Trophoblast cell (in vitro differentiated cells and primary cell): ENCODE data around the gene PAM.

ENCODE experiments used
- DNase-seq, 2 donors: peaks; one replicate each; pipeline ENCODE4 v3.0.0-alpha.2; 2016
- H2AFZ ChIP-seq: 2 replicates; pipeline ENCODE4 v1.6.1; 2013; ENCODE audit warnings: low read length, moderate library complexity, mild to moderate bottlenecking; ENCODE audit not compliant: insufficient read depth, poor library complexity
- H2AK5ac ChIP-seq: 2 replicates; pipeline ENCODE4 v1.6.1; 2013; ENCODE audit warnings: mild to moderate bottlenecking, low read length
- H2BK120ac ChIP-seq: 2 replicates; pipeline ENCODE4 v1.6.1; 2013; ENCODE audit warnings: low read length, mild to moderate bottlenecking, moderate library complexity; ENCODE audit not compliant: insufficient read depth, poor library complexity
- H2BK12ac ChIP-seq: 2 replicates; pipeline ENCODE4 v1.6.1; 2013; ENCODE audit warnings: mild to moderate bottlenecking, low read length, moderate library complexity
- H2BK5ac ChIP-seq: 2 replicates; pipeline ENCODE4 v1.6.1; 2013; ENCODE audit warnings: low read length, low read depth, moderate library complexity, mild to moderate bottlenecking; ENCODE audit not compliant: poor library complexity
- H3K14ac ChIP-seq: 2 replicates; pipeline ENCODE4 v1.6.1; 2013; ENCODE audit warnings: mild to moderate bottlenecking, low read length
- H3K18ac ChIP-seq: 2 replicates; pipeline ENCODE4 v1.6.1; 2013; ENCODE audit warnings: mild to moderate bottlenecking, low read length
- H3K23ac ChIP-seq: 2 replicates; pipeline ENCODE4 v1.6.1; 2013; ENCODE audit warnings: low read length
- H3K27ac ChIP-seq: 2 replicates; pipeline ENCODE4 v1.5.1; 2013; ENCODE audit warnings: low read depth, mild to moderate bottlenecking, inconsistent platforms, low read length, moderate library complexity
- H3K27me3 ChIP-seq: 2 replicates; pipeline ENCODE4 v1.6.1; 2013; ENCODE audit warnings: inconsistent platforms, mild to moderate bottlenecking, low read length, moderate library complexity; ENCODE audit not compliant: insufficient read depth
- H3K36me3 ChIP-seq, 2 experiments: 1 replicate in 1 of 2; 2 replicates in 1 of 2; pipeline ENCODE4 v1.6.1; 2013; ENCODE audit warnings: low read length in 2 of 2, mild to moderate bottlenecking in 2 of 2, moderate library complexity in 1 of 2; ENCODE audit not compliant: insufficient read depth in 2 of 2, control insufficient read depth in 1 of 2
- H3K4ac ChIP-seq: 2 replicates; pipeline ENCODE4 v1.6.1; 2013; ENCODE audit warnings: low read depth, mild to moderate bottlenecking, low read length, moderate library complexity
- H3K4me1 ChIP-seq, 2 experiments: 1 replicate in 1 of 2; 2 replicates in 1 of 2; pipeline ENCODE4 v1.6.1; 2013; ENCODE audit warnings: low read length in 2 of 2, mild to moderate bottlenecking in 2 of 2, moderate library complexity in 1 of 2; ENCODE audit not compliant: insufficient read depth in 2 of 2, control insufficient read depth in 1 of 2
- H3K4me2 ChIP-seq: 2 replicates; pipeline ENCODE4 v1.6.1; 2013; ENCODE audit warnings: inconsistent platforms, mild to moderate bottlenecking, low read length, moderate library complexity
- H3K4me3 ChIP-seq: 2 replicates; pipeline ENCODE4 v1.5.1; 2013; ENCODE audit warnings: mild to moderate bottlenecking, low read depth, low read length, inconsistent platforms
- H3K79me1 ChIP-seq: one replicate; pipeline ENCODE4 v1.6.1; 2013; ENCODE audit warnings: low read length
- H3K79me2 ChIP-seq: 2 replicates; pipeline ENCODE4 v1.6.1; 2013; ENCODE audit warnings: low read length, mild to moderate bottlenecking; ENCODE audit not compliant: control insufficient read depth, insufficient read depth, poor library complexity
- H3K9ac ChIP-seq: 2 replicates; pipeline ENCODE4 v1.6.1; 2013; ENCODE audit warnings: mild to moderate bottlenecking, low read length
- H3K9me3 ChIP-seq: 2 replicates; pipeline ENCODE4 v1.6.1; 2013; ENCODE audit warnings: low read depth, mild to moderate bottlenecking, control low read depth, inconsistent platforms, low read length; ENCODE audit not compliant: insufficient read depth
- H4K12ac ChIP-seq: 2 replicates; pipeline ENCODE4 v1.6.1; 2013; ENCODE audit warnings: low read depth, mild to moderate bottlenecking, low read length, moderate library complexity
- H4K8ac ChIP-seq: 2 replicates; pipeline ENCODE4 v1.6.1; 2013; ENCODE audit warnings: low read depth, mild to moderate bottlenecking, low read length, moderate library complexity
- H4K91ac ChIP-seq: one replicate; pipeline ENCODE4 v1.6.1; 2013; ENCODE audit warnings: low read depth, mild to moderate bottlenecking, low read length, moderate library complexity
- WGBS: extraction: QIAGEN DNeasy Blood & Tissue Kit; methylation state at CpG from one replicate; pipeline ENCODE4 v1.1.7; 2013; ENCODE audit warnings: missing lambda C conversion rate; ENCODE audit not compliant: insufficient read length, insufficient coverage; ENCODE audit errors: extremely low coverage; 5-methylcytosine and 5-hydroxymethylcytosine counted together

Gene PAM

GRCh38 chr5:102830241-102830640 lies 75.1 kb downstream of the PAM start:
- H3K36me3 ChIP-seq: no peaks in the 10 kb centered on the region
- no peaks in the 10 kb centered on the region for H3K79me2 ChIP-seq
- no peaks in the 10 kb centered on the region for H3K4me1 ChIP-seq
- H3K9ac ChIP-seq: no peak overlapping the region
- H3K4me3 ChIP-seq: no peak overlapping the region
- no CpG with 5 or more reads among the region's 2 CpGs for WGBS
- H2AK5ac ChIP-seq: no peak overlapping the region
- H3K27ac ChIP-seq: no peak overlapping the region
- DNase-seq: no peak
- H3K23ac ChIP-seq: no peak overlapping the region
- H4K12ac ChIP-seq: no peak overlapping the region
- no peaks in the 10 kb centered on the region for H3K79me1 ChIP-seq
- no peak overlapping the region for H2AFZ ChIP-seq
- H4K8ac ChIP-seq: no peak overlapping the region
- no peak overlapping the region for H2BK5ac ChIP-seq
- H3K9me3 ChIP-seq: no peaks in the 10 kb centered on the region
- H3K4me2 ChIP-seq: no peak overlapping the region
- no peak overlapping the region for H2BK12ac ChIP-seq
- no peak overlapping the region for H2BK120ac ChIP-seq
- no peak overlapping the region for H3K14ac ChIP-seq
- H4K91ac ChIP-seq: no peak overlapping the region
- no peak overlapping the region for H3K18ac ChIP-seq
- no peaks in the 10 kb centered on the region for H3K27me3 ChIP-seq
- H3K4ac ChIP-seq: no peak overlapping the region

GRCh38 chr5:102832445-102832844 lies 77.3 kb downstream of the PAM start:
- Histone ChIP-seq H2AK5ac (no peak overlapping the region), H3K79me2 (no peaks in the 10 kb centered on the region), H3K27ac (no peak overlapping the region), H3K4me3 (no peak overlapping the region), H4K12ac (no peak overlapping the region), H4K91ac (no peak overlapping the region), H2AFZ (no peak overlapping the region), H3K27me3 (no peaks in the 10 kb centered on the region), H4K8ac (no peak overlapping the region), H3K79me1 (no peaks in the 10 kb centered on the region), H2BK5ac (no peak overlapping the region), H3K36me3 (no peaks in the 10 kb centered on the region), H3K4me2 (no peak overlapping the region), H3K23ac (no peak overlapping the region), H2BK120ac (no peak overlapping the region), H3K4me1 (no peaks in the 10 kb centered on the region), H3K9me3 (no peaks in the 10 kb centered on the region), H3K18ac (no peak overlapping the region), H2BK12ac (no peak overlapping the region), H3K14ac (no peak overlapping the region), H3K4ac (no peak overlapping the region), H3K9ac (no peak overlapping the region)
- DNase-seq: no peak

DNA sequence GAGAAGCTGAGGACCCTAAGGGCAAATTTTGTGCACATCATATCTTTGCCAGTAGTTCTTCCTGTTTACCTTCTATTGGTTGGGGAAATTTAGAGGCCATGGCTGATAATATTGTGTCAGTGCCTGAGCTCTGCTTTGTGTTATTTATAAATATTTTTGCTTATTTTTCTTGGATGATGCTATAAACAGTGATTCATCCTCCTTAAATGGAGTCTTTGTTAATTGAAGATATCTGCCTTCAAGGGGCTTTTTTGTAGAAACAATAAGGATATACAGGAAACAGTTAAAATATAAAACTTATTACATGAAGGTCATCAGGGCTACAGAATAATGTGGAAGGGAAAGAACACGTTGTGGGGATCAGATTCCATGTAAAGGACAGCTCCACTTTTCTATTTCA lies 78.0 kb downstream of the PAM start:
- H3K79me1 ChIP-seq: no peaks in the 10 kb centered on the region
- DNase-seq: no peak
- no peaks in the 10 kb centered on the region for H3K9me3 ChIP-seq
- no CpG with 5 or more reads among the region's 1 CpG for WGBS
- H3K14ac ChIP-seq: no peak overlapping the region
- H3K36me3 ChIP-seq: no peaks in the 10 kb centered on the region
- no peak overlapping the region for H3K27ac ChIP-seq
- H3K23ac ChIP-seq: no peak overlapping the region
- no peak overlapping the region for H2BK5ac ChIP-seq
- H4K91ac ChIP-seq: no peak overlapping the region
- no peak overlapping the region for H3K4me3 ChIP-seq
- H3K79me2 ChIP-seq: no peaks in the 10 kb centered on the region
- no peaks in the 10 kb centered on the region for H3K4me1 ChIP-seq
- H3K4ac ChIP-seq: no peak overlapping the region
- H2BK120ac ChIP-seq: no peak overlapping the region
- no peak overlapping the region for H2AK5ac ChIP-seq
- no peak overlapping the region for H4K8ac ChIP-seq
- no peak overlapping the region for H2AFZ ChIP-seq
- H4K12ac ChIP-seq: no peak overlapping the region
- H2BK12ac ChIP-seq: no peak overlapping the region
- no peak overlapping the region for H3K18ac ChIP-seq
- H3K4me2 ChIP-seq: no peak overlapping the region
- no peaks in the 10 kb centered on the region for H3K27me3 ChIP-seq
- H3K9ac ChIP-seq: no peak overlapping the region

DNA sequence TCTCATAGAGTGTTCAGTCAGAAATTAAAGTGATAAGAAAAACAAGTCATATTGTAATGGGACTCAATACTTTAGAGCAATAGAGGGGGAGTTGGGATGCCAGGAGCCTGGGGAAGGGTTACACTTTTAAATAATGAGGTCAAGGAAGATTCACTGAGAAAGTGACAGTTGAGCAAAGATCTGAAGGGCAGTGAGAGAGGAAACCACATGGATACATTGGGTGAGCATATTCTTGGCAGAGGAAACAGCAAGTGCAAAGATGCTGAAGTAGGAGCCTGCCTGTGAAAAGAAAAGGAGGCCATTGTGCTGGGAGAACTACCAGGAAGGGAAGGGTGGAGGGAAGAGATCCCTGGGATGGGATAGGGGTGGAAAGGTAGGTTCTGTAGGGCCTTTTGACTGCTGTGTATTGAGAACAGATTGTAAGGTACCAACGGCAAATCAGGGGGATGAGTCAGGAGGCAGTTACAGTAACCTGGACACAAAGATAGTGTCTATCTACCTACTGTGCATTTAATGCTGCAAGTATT lies 79.4 kb downstream of the PAM start:
- no peak overlapping the region for H4K12ac ChIP-seq
- no peak overlapping the region for H3K4me2 ChIP-seq
- peak overlapping the region; percentile 33 for H3K9ac ChIP-seq
- no peak overlapping the region for H4K8ac ChIP-seq
- no peaks in the 10 kb centered on the region for H3K9me3 ChIP-seq
- DNase-seq: no peak
- no peak overlapping the region for H4K91ac ChIP-seq
- no peak overlapping the region for H2BK5ac ChIP-seq
- no CpG with 5 or more reads among the region's 1 CpG for whole genome bisulfite sequencing
- no peaks in the 10 kb centered on the region for H3K79me2 ChIP-seq
- no peak overlapping the region for H3K27ac ChIP-seq
- H3K27me3 ChIP-seq: no peaks in the 10 kb centered on the region
- H3K4me3 ChIP-seq: no peak overlapping the region
- H3K14ac ChIP-seq: no peak overlapping the region
- H3K23ac ChIP-seq: no peak overlapping the region
- H3K18ac ChIP-seq: no peak overlapping the region
- no peaks in the 10 kb centered on the region for H3K36me3 ChIP-seq
- H3K4ac ChIP-seq: no peak overlapping the region
- no peaks in the 10 kb centered on the region for H3K79me1 ChIP-seq
- H2BK120ac ChIP-seq: no peak overlapping the region
- no peak overlapping the region for H2BK12ac ChIP-seq
- H3K4me1 ChIP-seq: no peaks in the 10 kb centered on the region
- H2AFZ ChIP-seq: no peak overlapping the region
- no peak overlapping the region for H2AK5ac ChIP-seq
